Chondrocyte (in vitro differentiated cells): ENCODE data around the gene SNCAIP. TPM values are rescaled to one million over a fixed set of nuclear protein-coding genes. Genes with fewer than 3 reads are reported as not detected.

Experiments used
- DNase-seq: peaks from one replicate; pipeline ENCODE4 v3.0.0; 2021; ENCODE audit warnings: mixed read lengths, low spot score
- H3K27ac Mint-ChIP-seq: one replicate; pipeline ENCODE4 v1.8.0; 2021; ENCODE audit warnings: mild to moderate bottlenecking, moderate library complexity, mixed read lengths; ENCODE audit not compliant: unreplicated experiment
- H3K27me3 Mint-ChIP-seq: 2 replicates; pipeline ENCODE4 v1.8.0; 2021; ENCODE audit warnings: low read depth, mixed read lengths
- H3K36me3 Mint-ChIP-seq: 2 replicates; pipeline ENCODE4 v1.8.0; 2021; ENCODE audit warnings: low read depth, mixed read lengths
- H3K4me1 Mint-ChIP-seq: 2 replicates; pipeline ENCODE4 v1.8.0; 2021; ENCODE audit warnings: low read depth, mild to moderate bottlenecking, mixed read lengths
- H3K4me3 Mint-ChIP-seq: one replicate; pipeline ENCODE4 v1.8.0; 2021; ENCODE audit warnings: mild to moderate bottlenecking, moderate library complexity, mixed read lengths; ENCODE audit not compliant: unreplicated experiment
- H3K9me3 Mint-ChIP-seq: 2 replicates; pipeline ENCODE4 v1.8.0; 2021; ENCODE audit warnings: low read depth, mixed read lengths
- CTCF ChIP-seq: fragments of 200-600 bp; sonication (generic); IDR thresholded peaks from 2 replicates; pipeline ENCODE4 v1.5.0; 2021; ENCODE audit warnings: antibody characterized with exemption, mild to moderate bottlenecking, moderate library complexity
- total RNA-seq: library from RNA; stranded (reverse); gene quantifications from 3 replicates; pipeline ENCODE4 v1.2.1, GENCODE V29; 2021

SNCAIP gene
- total RNA-seq, 1 donor from 2014 or later, result 1.2 TPM

- Mint-ChIP-seq H3K36me3 (peaks cover 7% of the 10 kb centered on the region), H3K9me3 (no peaks in the 10 kb centered on the region), H3K4me3 (no peak overlapping the region), H3K27me3 (peaks cover 15% of the 10 kb centered on the region), H3K27ac (no peak overlapping the region), H3K4me1 (peaks cover 3% of the 10 kb centered on the region)
- no peak for DNase-seq
- TF ChIP-seq CTCF, result peak; percentile 83
Observed at GRCh38 chr5:122415030-122415800, 103.2 kb downstream of the SNCAIP start.

DNA sequence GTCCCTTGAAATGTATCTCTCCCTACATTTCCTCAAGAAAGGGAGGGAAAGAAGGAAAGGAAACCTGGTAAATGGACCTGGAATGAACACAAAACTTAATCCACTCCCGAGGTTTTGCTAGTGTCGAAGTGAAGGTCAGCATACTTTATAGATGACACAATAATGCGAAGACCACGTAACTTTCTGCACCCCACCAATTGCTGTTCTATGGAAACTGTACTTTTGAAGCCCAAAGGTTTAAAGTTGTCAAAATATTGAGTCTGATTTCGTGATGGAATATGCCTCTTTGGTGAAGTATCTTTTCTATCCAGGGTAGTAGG lies 103.7 kb downstream of the SNCAIP start:
- peak; percentile 37 for TF ChIP-seq CTCF
- no peaks in the 10 kb centered on the region for H3K9me3 Mint-ChIP-seq
- no peak overlapping the region for H3K27ac Mint-ChIP-seq
- H3K36me3 Mint-ChIP-seq, result peaks cover 7% of the 10 kb centered on the region
- peaks cover 15% of the 10 kb centered on the region for H3K27me3 Mint-ChIP-seq
- H3K4me3 Mint-ChIP-seq, result no peak overlapping the region
- peaks cover 3% of the 10 kb centered on the region for H3K4me1 Mint-ChIP-seq
- no peak for DNase-seq

DNA sequence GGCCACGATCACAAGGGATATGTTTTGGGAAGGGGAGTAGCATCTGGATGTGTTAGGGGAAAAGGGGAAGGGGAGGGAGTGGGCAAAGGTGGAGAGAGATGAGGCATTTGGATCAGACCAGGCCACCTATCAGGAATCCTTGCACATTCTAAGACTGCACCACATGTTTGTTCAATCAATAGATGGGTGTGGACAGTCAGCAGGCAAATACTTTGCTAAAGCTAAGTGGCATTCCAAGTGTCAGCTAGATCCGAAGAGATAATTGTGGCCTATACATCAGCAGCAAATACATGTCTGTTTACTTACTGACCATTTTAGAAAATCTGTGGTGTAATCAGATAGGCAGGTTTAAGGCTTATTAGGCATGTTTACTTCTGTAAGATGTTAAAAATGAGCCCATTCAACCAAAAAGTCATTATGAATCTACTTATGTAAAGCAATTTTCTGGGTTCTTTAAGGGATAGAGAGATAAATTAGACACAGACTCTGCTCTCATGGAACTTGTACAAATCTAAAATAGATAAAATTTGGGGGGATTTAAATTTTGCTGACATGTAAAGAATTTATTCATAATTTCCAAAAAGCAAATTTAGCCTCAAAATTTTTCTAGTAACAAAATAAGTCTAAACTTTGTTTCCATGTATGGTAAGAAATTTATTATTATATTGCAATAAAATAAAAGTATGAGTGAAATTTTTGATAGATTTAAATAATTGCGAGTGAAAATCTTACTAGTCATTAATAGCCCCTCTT lies 107.3 kb downstream of the SNCAIP start:
- H3K4me1 Mint-ChIP-seq, result peaks cover 3% of the 10 kb centered on the region
- no peaks in the 10 kb centered on the region for H3K9me3 Mint-ChIP-seq
- H3K27me3 Mint-ChIP-seq, result no peaks in the 10 kb centered on the region
- no peaks in the 10 kb centered on the region for H3K36me3 Mint-ChIP-seq
- H3K4me3 Mint-ChIP-seq, result no peak overlapping the region
- no peak overlapping the region for H3K27ac Mint-ChIP-seq
- no peak for DNase-seq
- no peak for TF ChIP-seq CTCF

- H3K4me1 Mint-ChIP-seq, result peaks cover 3% of the 10 kb centered on the region
- TF ChIP-seq CTCF, result no peak
- H3K27ac Mint-ChIP-seq, result no peak overlapping the region
- H3K36me3 Mint-ChIP-seq, result no peaks in the 10 kb centered on the region
- H3K27me3 Mint-ChIP-seq, result no peaks in the 10 kb centered on the region
- H3K9me3 Mint-ChIP-seq, result no peaks in the 10 kb centered on the region
- no peak for DNase-seq
- H3K4me3 Mint-ChIP-seq, result no peak overlapping the region
Observed at GRCh38 chr5:122420091-122420490, 108.1 kb downstream of the SNCAIP start.

DNA sequence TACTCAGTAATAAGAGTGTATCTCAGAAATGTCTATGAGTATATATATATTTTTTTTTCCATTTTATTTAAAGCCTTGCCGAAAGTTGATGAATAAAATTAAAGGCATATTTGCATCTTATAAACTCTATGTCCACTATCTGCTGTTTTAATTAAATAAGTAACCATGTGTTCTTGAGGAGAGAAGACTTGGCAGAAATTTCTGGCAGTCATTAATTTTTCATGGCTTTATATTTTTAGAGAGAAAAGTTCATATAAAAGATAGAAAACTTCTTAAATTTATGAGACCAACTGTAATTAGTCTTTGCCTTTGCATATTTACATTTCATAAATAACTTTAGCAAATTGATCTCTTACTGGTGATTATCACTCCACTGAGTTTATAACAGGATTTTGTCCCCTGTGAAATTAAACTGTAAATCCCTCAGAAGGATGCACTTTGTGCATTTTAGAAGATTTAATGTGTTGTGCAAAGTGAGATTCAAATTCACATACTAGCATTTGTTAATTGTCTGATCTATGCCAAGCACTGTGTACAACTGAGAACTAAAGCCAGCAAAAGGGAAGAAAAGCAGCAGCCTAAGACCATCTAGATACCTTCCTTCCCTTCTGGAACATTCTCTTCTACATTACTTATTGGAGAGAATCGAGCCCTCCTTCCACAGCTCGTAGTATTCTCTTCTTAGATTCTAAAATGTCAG lies 108.7 kb downstream of the SNCAIP start:
- Mint-ChIP-seq H3K9me3 (no peaks in the 10 kb centered on the region), H3K4me1 (no peaks in the 10 kb centered on the region), H3K27ac (no peak overlapping the region), H3K4me3 (no peak overlapping the region), H3K27me3 (no peaks in the 10 kb centered on the region), H3K36me3 (no peaks in the 10 kb centered on the region)
- DNase-seq, result no peak
- TF ChIP-seq CTCF, result no peak
